H9 (cell line): Measurements from ENCODE around the gene ME3. TPM values are rescaled to one million over a fixed set of nuclear protein-coding genes. Genes with fewer than 3 reads are reported as not detected.

Experiments
- DNase-seq: peaks from one replicate; pipeline ENCODE4 v3.0.0-alpha.2; 2017
- H2AFZ ChIP-seq: one replicate; pipeline ENCODE4 v1.6.1; 2013; ENCODE audit warnings: mild to moderate bottlenecking, low read length, control low read depth, moderate library complexity
- H2AK5ac ChIP-seq: 2 replicates; pipeline ENCODE4 v1.6.1; 2013; ENCODE audit warnings: low read length, control low read depth, mixed read lengths; ENCODE audit not compliant: insufficient read length
- H2BK120ac ChIP-seq: one replicate; pipeline ENCODE4 v1.6.1; 2013; ENCODE audit warnings: low read depth, mild to moderate bottlenecking, low read length, control low read depth, inconsistent platforms; ENCODE audit not compliant: poor library complexity, severe bottlenecking
- H2BK12ac ChIP-seq: 2 replicates; pipeline ENCODE4 v1.6.1; 2013; ENCODE audit warnings: low read length, control low read depth, mixed read lengths, low read depth; ENCODE audit not compliant: insufficient read length
- H2BK15ac ChIP-seq: 2 replicates; pipeline ENCODE4 v1.6.1; 2013; ENCODE audit warnings: low read depth, low read length, control low read depth
- H2BK20ac ChIP-seq: one replicate; pipeline ENCODE4 v1.6.1; 2013; ENCODE audit warnings: low read depth, mild to moderate bottlenecking, low read length, control low read depth, inconsistent platforms; ENCODE audit not compliant: poor library complexity, severe bottlenecking
- H2BK5ac ChIP-seq: 2 replicates; pipeline ENCODE4 v1.6.1; 2013; ENCODE audit warnings: low read length, control low read depth, mixed read lengths; ENCODE audit not compliant: insufficient read length
- H3K14ac ChIP-seq: 2 replicates; pipeline ENCODE4 v1.6.1; 2013; ENCODE audit warnings: low read length, control low read depth; ENCODE audit not compliant: insufficient read depth
- H3K18ac ChIP-seq: 2 replicates; pipeline ENCODE4 v1.6.1; 2013; ENCODE audit warnings: low read depth, mild to moderate bottlenecking, mixed read lengths, low read length, control low read depth; ENCODE audit not compliant: insufficient read length
- H3K23ac ChIP-seq: 2 replicates; pipeline ENCODE4 v1.6.1; 2013; ENCODE audit warnings: low read length, control low read depth, mixed read lengths, low read depth; ENCODE audit not compliant: insufficient read length
- H3K23me2 ChIP-seq: 2 replicates; pipeline ENCODE4 v1.6.1; 2013; ENCODE audit warnings: low read depth, mild to moderate bottlenecking, mixed read lengths, low read length, control low read depth; ENCODE audit not compliant: insufficient read length, poor library complexity, severe bottlenecking
- H3K27ac ChIP-seq: 2 replicates; pipeline ENCODE4 v1.5.1; 2013; ENCODE audit warnings: low read length, control low read depth, mixed read lengths, low read depth; ENCODE audit not compliant: insufficient read length
- H3K27me3 ChIP-seq: 2 replicates; pipeline ENCODE4 v1.6.1; 2013; ENCODE audit warnings: low read length, control low read depth, inconsistent platforms; ENCODE audit not compliant: insufficient read depth
- H3K4ac ChIP-seq: 2 replicates; pipeline ENCODE4 v1.6.1; 2013; ENCODE audit warnings: low read depth, mild to moderate bottlenecking, control low read depth, inconsistent platforms, low read length, moderate library complexity
- H3K4me1 ChIP-seq: 2 replicates; pipeline ENCODE4 v1.6.1; 2013; ENCODE audit warnings: low read length, control low read depth, inconsistent platforms; ENCODE audit not compliant: insufficient read depth
- H3K4me2 ChIP-seq: 2 replicates; pipeline ENCODE4 v1.6.1; 2013; ENCODE audit warnings: low read length, control low read depth, mixed read lengths; ENCODE audit not compliant: insufficient read length, insufficient read depth
- H3K56ac ChIP-seq: 2 replicates; pipeline ENCODE4 v1.6.1; 2013; ENCODE audit warnings: low read depth, mild to moderate bottlenecking, mixed read lengths, low read length, control low read depth; ENCODE audit not compliant: insufficient read length
- H3K79me1 ChIP-seq: 2 replicates; pipeline ENCODE4 v1.6.1; 2013; ENCODE audit warnings: low read depth, mild to moderate bottlenecking, moderate library complexity, low read length, control low read depth, inconsistent platforms; ENCODE audit not compliant: insufficient read depth, poor library complexity, severe bottlenecking
- H3K79me2 ChIP-seq: 2 replicates; pipeline ENCODE4 v1.6.1; 2013; ENCODE audit warnings: low read length, control low read depth, inconsistent platforms; ENCODE audit not compliant: insufficient read depth
- H3K9ac ChIP-seq: 2 replicates; pipeline ENCODE4 v1.6.1; 2013; ENCODE audit warnings: low read length, control low read depth, mixed read lengths; ENCODE audit not compliant: insufficient read length; ENCODE audit errors: extremely low read depth
- H3K9me3 ChIP-seq: one replicate; pipeline ENCODE4 v1.6.1; 2013; ENCODE audit warnings: low read depth, low read length, inconsistent platforms; ENCODE audit not compliant: control insufficient read depth
- H3T11ph ChIP-seq: one replicate; pipeline ENCODE4 v1.6.1; 2013; ENCODE audit warnings: mild to moderate bottlenecking, low read length, control low read depth, inconsistent platforms
- H4K20me1 ChIP-seq: one replicate; pipeline ENCODE4 v1.6.1; 2013; ENCODE audit not compliant: control insufficient read depth, insufficient read length, insufficient read depth
- H4K5ac ChIP-seq: 2 replicates; pipeline ENCODE4 v1.6.1; 2013; ENCODE audit warnings: low read depth, mild to moderate bottlenecking, mixed read lengths, low read length, control low read depth; ENCODE audit not compliant: insufficient read length
- H4K8ac ChIP-seq: replicated peaks from 2 replicates; pipeline ENCODE4 v1.6.1; 2013; ENCODE audit warnings: low read length, control low read depth, mixed read lengths, low read depth; ENCODE audit not compliant: insufficient read length
- H4K91ac ChIP-seq: 2 replicates; pipeline ENCODE4 v1.6.1; 2013; ENCODE audit warnings: low read depth, mild to moderate bottlenecking, moderate library complexity, mixed read lengths, low read length, control low read depth; ENCODE audit not compliant: insufficient read length
- H3K27ac Mint-ChIP-seq, 3 experiments: 2 replicates in 2 of 3; 3 replicates in 1 of 3; pipeline ENCODE4 v1.8.0; 2020 to 2021; ENCODE audit warnings: mixed read lengths in 3 of 3, mild to moderate bottlenecking in 1 of 3, moderate library complexity in 1 of 3
- H3K27me3 Mint-ChIP-seq: 2 replicates; pipeline ENCODE4 v1.8.0; 2021; ENCODE audit warnings: low read depth, mild to moderate bottlenecking, moderate library complexity, mixed read lengths
- H3K36me3 Mint-ChIP-seq, 3 experiments: 2 replicates in 2 of 3; 3 replicates in 1 of 3; pipeline ENCODE4 v1.8.0; 2020 to 2021; ENCODE audit warnings: low read depth in 3 of 3, mixed read lengths in 3 of 3; ENCODE audit not compliant: insufficient read depth in 1 of 3
- H3K4me1 Mint-ChIP-seq, 2 experiments: 2 replicates each; pipeline ENCODE4 v1.8.0; 2020; ENCODE audit warnings: mixed read lengths in 2 of 2
- H3K4me3 Mint-ChIP-seq, 2 experiments: 2 replicates in 1 of 2; 3 replicates in 1 of 2; pipeline ENCODE4 v1.8.0; 2020 to 2021; ENCODE audit warnings: mild to moderate bottlenecking in 2 of 2, mixed read lengths in 2 of 2, moderate library complexity in 1 of 2
- H3K9me3 Mint-ChIP-seq, 2 experiments: 2 replicates in 1 of 2; 3 replicates in 1 of 2; pipeline ENCODE4 v1.8.0; 2020; ENCODE audit warnings: mild to moderate bottlenecking in 2 of 2, mixed read lengths in 2 of 2, moderate library complexity in 1 of 2
- CTCF ChIP-seq: fragments of 200-600 bp; sonication (generic); conservative IDR thresholded peaks from 3 replicates; pipeline ENCODE4 v1.8.0; 2021; ENCODE audit warnings: antibody characterized with exemption, mild to moderate bottlenecking
- WGBS: extraction: QIAGEN DNeasy Blood & Tissue Kit; methylation state at CpG from one replicate; pipeline ENCODE4 v1.1.7; 2013; ENCODE audit warnings: missing lambda C conversion rate, low lambda C conversion rate, mixed read lengths; ENCODE audit not compliant: insufficient read length; ENCODE audit errors: extremely low coverage; 5-methylcytosine and 5-hydroxymethylcytosine counted together
- total RNA-seq: library from RNA; stranded (reverse); gene quantifications from 2 replicates; pipeline ENCODE4 v1.2.1, GENCODE V29; 2021

ME3 gene
- total RNA-seq, 1 experiment from 2014 or later = 2.8 TPM

- DNase-seq = no peak
- no peak overlapping the region for H2AK5ac ChIP-seq
- no peak overlapping the region for H3K4ac ChIP-seq
- H3K4me1 ChIP-seq = no peaks in the 10 kb centered on the region
- H2AFZ ChIP-seq = no peak overlapping the region
- H3K27ac ChIP-seq = no peak overlapping the region
- H3K4me2 ChIP-seq = no peak overlapping the region
- no peak overlapping the region for H3T11ph ChIP-seq
- H3K14ac ChIP-seq = no peak overlapping the region
- no peaks in the 10 kb centered on the region for H3K4me1 Mint-ChIP-seq
- no peaks in the 10 kb centered on the region for H3K23me2 ChIP-seq
- H3K79me1 ChIP-seq = no peaks in the 10 kb centered on the region
- H2BK12ac ChIP-seq = no peak overlapping the region
- no peak overlapping the region for H2BK5ac ChIP-seq
- no peak overlapping the region for H3K27ac Mint-ChIP-seq
- no peak overlapping the region for H3K4me3 Mint-ChIP-seq
- H3K9ac ChIP-seq = no peak overlapping the region
- H3K18ac ChIP-seq = no peak overlapping the region
- H3K23ac ChIP-seq = no peak overlapping the region
- no peak overlapping the region for H2BK15ac ChIP-seq
- no peak overlapping the region for H3K56ac ChIP-seq
- no peak overlapping the region for H2BK120ac ChIP-seq
- no peak overlapping the region for H4K8ac ChIP-seq
- H3K27me3 ChIP-seq = no peaks in the 10 kb centered on the region
- H4K20me1 ChIP-seq = no peaks in the 10 kb centered on the region
- H4K5ac ChIP-seq = no peak overlapping the region
- no peak overlapping the region for H4K91ac ChIP-seq
- no peak for TF ChIP-seq CTCF
- H3K79me2 ChIP-seq = no peaks in the 10 kb centered on the region
- no peaks in the 10 kb centered on the region for H3K9me3 Mint-ChIP-seq
- no peaks in the 10 kb centered on the region for H3K9me3 ChIP-seq
- H3K36me3 Mint-ChIP-seq = no peaks in the 10 kb centered on the region
- H3K27me3 Mint-ChIP-seq = no peaks in the 10 kb centered on the region; the same call in 1 of the 2 replicates
- WGBS = no CpG with 5 or more reads among the region's 12 CpGs
- H2BK20ac ChIP-seq = no peak overlapping the region
Observed at GRCh38 chr11:86446924-86447285, 225.5 kb downstream of the ME3 start.
